ENCODE measurements around the gene ITGB4. TPM values are rescaled to one million over a fixed set of nuclear protein-coding genes. Genes with fewer than 3 reads are reported as not detected.
A peak's percentile ranks its signal among the peaks of the same experiment; 100 is the strongest.
"Not testable (repeated sequence)": the region's sequence is repeated elsewhere in the genome, so short reads cannot be mapped to it uniquely, and the experiment has no call there.

The ITGB4 gene
- total RNA-seq, 1 experiment from 2014 or later, result 4.8 TPM

DNA sequence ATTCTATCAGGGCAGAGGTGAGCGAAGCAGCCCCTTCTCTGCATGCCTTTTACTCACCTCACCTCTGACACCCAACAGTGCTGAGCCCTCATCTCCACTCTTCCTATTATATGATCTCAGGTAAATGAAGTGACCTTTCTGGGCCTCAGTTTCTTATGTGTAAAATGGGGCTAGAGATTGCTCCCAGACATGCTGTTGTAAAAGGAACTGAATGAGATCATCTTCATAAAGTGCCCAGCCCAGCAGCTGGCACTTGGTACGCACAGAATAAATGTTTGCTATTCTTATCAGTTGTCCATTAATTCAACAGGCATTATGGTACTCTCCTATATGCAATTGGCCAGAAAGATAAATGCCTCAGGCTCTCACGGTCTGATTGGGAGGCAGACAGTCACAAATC, 48.3 kb downstream of the ITGB4 start:
- DNase-seq (ENCODE audit: low read depth), result no peak

DNA sequence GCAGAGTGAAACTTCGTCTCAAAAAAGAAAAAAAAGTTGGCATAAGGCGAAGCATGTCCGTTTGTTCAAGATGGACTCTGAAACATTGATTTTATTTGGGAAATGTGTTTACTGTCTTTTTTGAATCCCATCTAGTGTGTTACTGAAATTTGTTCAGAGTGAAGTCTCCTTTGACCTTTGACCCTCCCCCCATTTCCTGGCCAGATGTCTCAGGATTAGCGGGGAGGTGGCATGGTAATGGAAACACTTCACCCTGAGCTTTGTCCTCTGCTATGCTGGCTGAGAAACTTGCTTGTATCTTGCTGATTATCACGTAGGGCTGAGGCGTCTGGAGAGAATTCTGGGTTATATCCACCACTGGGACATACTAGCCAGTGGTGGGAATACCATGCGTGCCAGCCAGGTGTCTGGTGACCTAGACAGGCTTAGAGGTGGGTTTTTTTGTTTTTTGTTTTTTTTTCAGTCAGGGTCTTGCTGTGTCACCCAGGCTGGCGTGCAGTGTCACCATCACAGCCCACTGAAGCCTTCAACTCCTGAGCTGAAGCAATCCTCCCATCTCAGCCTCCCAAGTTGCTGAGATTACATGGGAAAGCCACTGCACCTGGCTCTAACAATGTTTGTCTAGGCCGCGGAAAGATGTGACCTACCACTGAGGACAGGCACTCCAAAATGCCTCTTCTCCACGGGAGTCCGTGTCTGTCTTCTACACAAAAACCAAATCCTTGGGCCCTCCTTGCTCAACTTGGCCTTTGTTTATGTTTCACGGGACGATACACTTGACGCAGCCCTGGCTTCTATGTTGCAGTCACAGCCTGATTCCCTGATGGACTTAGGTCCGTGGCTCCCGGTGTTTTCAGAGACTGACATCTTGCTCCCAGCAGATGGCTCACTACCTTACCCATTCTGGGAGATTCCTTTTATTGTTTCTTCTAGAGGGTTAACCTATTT, 50.3 kb downstream of the ITGB4 start:
- no peak for DNase-seq (ENCODE audit: low read depth)

DNA sequence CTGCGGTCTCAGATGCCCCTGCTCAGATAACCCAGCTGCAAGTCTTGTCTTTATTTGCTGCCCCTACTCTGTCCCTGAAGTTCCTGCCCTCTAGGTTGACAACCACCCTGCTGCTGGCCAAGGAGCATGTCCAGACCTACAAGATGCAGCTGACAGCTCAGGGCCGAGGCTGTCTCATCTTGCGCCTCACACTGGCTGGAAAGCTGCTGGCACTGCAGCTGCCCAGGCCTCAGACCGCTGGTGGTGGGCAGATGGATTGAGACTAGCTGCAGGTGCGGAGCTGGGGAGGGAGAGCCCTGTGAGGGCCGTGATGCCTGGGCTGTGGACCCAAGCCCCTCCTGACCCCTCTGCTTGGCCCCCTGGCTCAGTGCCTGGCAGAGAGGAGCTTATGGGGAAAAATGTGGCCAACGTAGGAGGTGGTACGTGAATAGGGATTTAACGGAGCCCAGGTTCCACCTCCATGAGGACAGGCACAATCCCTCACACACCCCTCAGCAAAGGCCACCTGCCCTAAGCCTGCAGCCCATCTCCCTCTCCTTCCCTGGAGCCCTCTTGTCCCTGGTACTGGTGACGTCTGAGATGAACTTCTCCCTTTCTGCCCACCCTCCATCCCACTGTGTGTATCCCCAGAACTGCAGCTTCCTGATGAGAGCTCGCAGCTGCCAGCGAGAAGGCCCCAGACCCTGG, 52.0 kb downstream of the ITGB4 start:
- DNase-seq (ENCODE audit: low read depth), result no peak

DNA sequence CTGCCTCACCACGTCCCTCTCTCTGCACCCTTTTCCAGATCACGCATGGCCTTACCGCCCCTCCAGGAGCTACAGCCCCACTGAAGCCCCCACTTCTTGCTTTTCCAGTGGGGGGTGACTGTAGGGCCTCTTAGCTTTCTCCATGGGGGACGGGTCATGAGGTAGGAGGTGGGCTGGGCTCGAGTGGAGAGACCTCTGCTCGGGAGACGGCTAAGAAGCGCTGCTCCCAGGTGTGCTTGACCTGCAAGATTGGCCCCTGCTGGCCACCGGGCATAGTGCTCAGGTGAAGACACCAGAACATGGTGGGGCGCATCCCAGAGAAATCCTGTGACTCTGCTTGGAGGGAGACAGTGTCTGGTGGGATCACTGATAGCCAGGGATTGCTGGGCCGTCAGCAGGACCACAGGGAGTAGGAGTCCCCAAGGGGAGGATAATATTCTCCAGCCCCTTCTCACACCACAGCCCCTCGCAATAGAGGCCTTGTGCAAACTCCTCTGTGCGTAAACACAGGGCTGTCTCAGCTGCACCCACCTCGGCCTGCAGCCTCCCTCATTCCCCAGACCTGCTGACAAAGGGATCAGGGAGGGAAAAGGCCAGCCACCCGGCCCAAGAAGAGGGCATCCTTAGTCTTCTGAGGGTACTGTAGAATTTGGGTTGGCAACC, 52.7 kb downstream of the ITGB4 start:
- no peak for DNase-seq (ENCODE audit: low read depth)

DNA sequence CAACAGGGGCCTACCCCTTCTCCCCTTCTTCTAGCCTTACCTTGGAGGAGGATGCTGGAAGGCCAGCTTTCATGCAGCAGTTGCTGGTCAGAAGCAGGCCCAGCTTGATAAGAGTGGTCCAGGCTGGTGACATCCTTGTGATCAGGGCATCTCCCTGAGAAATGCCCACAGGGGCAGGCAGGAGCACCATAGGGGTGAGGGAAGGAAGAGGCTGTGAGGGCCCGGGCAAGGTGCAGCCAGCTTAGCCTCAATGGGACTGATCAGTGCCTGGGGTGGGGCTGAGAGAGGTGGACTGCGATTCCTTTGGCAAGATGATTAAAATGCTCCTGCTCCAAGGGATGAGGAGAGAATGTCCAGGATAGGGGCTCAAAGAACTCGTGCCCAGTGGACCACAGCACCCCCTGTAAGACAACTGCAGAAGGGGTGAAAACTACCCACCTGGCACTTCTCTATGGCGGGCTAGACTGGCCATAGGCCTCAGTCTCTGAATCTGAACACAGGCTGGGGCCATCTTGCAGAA, 53.3 kb downstream of the ITGB4 start:
- DNase-seq (ENCODE audit: low read depth), result no peak

DNA sequence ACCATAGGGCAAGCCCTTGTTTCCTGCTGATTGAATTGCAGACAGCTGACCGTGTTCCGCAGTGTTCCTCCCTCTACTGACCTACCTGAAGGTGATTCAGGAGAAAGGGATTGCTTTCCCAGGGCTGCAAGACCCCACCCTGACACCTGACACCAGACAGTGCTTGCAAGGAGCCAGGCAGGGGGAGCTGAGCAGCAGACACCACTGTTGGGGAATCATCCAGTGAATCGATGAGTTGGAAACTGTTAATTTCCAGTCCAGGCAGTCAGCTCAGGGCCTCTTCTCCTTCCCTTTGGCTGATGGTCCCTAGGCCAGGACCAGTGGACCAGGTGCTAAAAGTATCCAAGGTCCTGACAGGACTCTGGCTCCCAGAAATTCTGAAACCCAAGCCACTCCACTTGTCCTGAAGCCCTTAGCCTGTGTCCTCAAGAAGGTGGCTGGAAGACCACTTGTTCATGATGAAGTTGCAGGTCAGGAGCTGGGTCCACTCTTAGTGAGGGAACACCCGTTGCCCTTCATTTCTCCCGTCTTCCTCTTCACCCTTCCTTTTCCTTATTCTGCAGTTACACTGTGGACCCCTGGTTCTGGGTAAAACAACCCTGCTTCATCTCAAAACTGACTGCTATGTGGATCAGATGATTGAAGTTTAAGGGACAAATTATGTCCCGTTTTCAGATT, 53.9 kb downstream of the ITGB4 start:
- DNase-seq (ENCODE audit: low read depth), result peak; percentile 57

DNA sequence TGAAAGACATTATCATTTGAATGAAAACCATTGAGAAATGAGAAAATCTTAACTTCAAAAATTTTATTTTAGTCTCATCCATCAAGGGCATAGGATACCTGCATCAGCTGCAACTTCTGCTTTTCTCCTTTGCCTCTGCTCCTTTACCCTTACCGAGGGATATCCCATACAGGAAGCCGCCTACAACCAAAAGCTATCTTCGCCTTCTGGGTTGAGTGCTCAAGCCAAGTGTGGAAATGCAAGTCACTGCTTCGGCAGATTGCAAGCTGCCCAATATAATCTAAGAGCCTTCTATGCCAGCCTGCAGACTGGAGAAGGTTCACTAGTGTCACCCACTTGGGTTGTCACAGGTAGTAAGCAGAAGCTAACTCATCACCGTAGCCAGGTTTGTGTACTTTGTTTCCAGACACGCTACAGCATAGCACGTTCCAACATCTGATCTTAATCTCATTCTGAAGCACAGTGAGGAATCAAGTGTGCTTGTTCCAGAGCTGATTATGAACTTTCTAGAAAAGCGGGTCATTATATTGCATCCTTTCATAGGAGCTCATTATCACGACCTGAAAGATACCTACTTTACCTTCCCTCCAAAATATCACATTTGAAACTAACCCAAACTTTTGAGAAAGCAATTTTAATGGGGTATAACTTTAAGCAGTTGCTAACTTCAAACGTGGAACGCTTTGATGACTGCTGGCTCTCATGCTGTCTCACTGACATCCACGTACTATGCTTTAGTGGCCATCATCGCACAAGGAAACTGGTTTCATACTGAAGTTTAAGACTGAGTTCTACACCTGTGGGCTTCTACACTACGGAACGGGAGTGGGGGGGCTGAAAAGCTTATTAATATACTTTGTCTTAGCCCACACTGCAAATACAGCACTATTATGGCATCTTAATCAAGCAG, 55.4 kb downstream of the ITGB4 start:
- DNase-seq (ENCODE audit: low read depth), result peak; percentile 67

DNA sequence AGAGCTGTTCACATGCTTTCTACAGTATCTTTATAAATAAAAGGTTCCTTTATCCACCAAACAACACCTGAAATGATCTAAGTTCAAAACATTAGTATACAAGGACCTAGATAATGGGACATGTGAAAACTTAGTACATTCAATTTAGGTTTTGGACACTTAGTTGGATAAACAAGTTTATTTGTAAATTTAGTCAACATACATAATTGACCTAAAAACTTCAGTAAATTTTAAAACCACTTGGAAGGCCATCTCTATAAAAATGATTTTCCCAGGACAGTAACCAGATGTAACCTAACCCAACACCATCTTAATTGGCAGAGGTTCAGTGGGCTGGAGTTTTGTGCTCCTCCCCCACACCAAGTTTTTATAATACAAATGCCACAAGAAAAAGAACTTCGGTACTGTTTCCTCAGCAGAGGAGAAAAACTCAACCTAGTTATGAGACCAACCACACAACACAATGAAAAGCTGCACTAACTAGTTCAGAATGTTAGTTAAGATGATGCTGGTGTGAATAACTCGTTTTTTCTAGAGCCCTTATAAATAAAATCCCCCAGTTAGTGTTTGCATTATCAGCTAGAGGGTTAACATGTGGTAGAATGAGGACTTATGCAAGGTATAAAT, 56.1 kb downstream of the ITGB4 start:
- DNase-seq (ENCODE audit: low read depth), result peak; percentile 16

DNA sequence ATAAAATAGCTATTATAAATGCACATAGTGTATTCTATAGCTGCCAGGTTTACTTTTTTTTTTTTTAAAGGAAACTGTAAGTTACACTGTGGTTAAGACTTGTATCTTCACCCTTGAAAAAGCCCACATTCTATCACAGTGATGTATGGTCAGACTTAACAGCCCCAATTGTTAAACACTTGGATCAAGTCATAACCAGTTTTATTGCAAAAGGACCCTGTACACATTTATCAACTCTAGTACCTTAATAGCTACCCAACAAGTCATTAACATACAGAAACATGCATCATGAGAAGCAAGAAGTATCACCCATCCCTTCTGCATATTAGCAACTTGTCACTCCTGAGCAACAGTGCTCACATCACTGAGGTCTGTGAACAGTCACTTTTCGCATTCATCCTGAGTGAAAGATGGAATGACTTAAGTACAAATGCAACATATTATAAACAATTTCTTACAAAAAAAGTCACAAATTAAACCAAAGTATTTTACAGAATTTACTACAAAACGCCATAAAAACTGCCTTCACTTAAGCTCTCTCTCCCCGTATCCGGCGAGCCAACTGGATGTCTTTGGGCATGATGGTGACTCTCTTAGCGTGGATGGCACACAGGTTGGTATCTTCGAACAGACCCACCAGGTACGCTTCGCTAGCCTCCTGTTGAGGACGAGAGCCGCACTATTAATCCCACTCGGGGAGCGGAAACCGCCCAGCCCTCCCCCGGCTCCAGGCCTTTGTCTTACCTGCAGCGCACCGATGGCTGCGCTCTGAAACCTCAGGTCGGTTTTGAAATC, 57.0 kb downstream of the ITGB4 start:
- DNase-seq (ENCODE audit: low read depth), result not testable (repeated sequence)

DNA sequence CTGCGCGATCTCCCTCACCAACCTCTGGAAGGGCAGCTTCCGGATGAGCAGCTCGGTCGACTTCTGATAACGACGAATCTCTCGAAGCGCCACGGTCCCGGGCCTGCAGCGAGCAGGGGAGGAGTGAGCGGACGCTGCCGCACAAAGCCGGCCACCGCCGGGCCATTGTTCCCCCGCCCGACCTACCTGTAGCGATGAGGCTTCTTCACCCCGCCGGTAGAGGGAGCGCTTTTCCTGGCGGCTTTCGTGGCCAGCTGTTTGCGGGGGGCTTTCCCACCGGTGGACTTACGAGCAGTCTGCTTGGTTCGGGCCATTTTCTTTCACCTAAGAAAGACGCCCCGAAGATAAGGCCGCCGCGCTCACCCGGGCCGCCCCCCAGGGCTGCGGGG, 57.6 kb downstream of the ITGB4 start:
- DNase-seq (ENCODE audit: low read depth), result no peak

DNA sequence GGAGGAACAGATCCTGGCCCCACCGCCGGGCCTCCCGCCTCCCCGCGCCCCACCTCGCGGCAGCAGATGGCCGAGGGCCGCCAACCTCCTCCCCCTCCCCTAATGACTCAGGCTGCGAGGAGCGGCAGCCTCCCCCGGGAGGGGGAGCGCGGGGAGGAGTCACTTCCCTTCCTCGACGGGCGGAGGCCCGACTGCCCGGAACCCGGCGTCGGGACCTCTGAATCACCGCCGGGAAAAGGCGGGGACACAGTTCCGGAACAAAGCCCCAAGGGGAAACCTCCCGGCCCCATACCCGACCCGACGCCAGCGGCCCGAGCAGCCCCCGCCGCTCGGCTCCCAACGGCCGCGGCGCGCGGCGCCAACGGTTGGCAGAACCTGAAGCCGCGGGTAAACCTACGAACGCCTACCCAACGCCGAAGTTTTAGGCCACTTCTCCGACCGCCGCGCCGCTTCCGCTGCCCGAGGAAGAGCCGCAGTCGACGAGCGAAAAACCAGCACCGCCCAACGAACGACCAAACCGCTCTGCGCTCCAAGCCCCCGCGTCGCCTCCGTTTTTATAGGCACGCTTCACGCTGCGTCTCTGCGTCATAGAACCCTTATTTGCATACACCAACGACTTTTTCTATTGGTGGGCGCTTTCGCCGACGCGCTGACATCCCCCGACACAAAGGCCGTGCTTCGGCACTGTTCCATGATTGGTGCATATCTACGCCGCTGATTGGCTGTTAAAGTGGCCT, 58.2 kb downstream of the ITGB4 start:
- peak; percentile 100 for DNase-seq (ENCODE audit: low read depth)

DNA sequence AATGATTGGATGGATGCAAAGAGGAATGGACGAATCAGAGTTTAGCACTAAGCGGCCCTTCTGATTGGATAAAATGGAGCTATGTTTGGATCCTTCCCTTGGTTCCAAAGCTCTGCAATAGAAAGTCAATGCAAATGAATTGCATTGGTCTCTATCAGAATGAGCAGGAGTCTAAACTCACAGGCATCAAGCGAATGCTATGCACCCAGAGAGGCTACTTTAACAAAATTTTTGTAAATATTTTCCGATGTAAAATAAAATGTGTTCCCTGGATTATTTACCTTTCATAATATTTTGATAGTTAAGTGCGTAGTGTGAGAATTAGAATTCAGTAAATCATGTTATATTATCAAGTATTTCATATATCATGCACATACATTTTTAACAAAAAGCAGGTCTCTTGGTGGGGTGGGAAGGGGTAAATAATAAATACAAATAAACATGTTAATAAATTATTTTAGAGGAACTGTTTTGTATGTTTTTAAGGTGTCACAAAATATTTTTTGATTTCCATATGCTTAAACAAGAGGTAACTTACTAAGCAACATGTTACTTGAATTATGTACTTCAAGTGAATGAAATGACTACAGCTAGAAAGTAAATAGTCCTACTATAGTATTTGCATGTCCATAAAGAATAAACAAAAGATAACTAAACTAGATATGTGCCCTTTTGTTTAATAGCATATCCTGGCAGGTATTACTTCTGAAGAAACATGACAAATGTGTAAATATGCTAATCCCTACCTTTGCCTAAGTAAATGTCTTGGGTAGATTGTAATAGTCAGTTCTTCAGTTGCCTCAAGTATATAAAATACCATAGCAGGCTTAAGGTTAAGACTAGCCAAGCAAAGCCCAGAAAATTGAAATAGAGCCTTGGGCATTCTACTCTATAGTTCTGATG, 59.0 kb downstream of the ITGB4 start:
- no peak for DNase-seq (ENCODE audit: low read depth)

DNA sequence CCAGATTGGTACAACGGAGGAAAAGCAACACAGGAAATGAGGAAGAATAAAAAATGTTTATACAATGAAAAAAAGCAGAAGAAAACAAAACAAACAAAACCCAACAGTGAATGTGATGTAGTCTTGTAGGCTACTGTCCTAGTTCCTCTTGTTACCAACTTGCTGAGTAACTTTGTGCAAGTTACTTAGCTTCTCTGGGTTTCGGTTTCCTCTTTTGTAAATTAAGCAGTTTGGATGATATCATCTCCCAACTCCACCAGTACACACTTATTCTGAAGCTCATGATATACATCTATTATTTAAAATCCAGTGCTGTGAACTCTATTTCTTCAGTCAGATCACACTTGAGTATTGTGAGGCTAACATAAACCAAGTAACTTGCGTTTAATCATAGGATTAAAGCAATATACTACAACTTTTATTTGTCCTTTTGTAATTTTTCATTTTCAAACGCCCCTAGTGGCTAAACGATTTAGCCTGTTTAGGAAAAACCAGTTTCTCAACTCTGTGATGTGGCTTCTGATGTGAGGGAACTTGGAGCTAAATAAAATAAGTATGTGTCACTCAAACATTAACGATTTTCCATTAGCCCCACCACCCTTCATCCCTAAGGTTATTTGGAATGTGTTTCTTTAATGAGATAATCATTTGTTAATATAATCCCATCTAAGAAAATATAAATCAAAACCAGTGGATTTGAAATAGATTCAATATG, 62.0 kb downstream of the ITGB4 start:
- DNase-seq (ENCODE audit: low read depth), result peak; percentile 64

DNA sequence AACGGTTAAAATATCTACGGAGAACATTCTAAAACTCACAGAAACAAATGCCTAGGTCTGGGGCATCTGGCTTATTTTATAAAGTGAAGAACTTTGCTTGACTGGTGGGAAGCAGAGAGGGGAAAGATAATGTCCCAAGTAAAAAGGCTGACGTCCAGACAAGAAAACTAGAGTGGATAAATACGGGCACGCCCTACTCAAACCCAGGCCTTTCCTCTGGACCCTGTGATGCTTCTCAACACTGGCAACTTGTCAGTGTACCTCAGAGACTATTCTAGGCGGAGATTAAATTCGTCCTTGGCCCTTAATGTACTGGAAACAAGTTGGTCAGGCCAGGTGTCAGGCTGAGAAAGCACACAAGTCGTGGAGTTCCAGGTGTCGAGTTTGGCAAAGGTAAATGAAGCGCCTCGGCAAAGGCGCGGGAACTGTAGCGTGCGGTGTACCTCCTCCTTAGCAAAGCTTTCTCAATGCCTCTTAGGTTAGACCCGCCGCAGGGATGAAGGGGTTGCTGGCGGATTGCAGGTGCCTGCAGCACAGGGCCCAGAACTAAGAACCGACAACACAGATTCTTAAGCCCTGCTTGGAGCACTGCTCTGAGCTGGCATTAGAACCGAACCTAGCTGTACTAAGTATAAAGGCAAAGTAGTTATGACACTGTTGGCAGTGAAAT, 62.7 kb downstream of the ITGB4 start:
- no peak for DNase-seq (ENCODE audit: low read depth)

DNA sequence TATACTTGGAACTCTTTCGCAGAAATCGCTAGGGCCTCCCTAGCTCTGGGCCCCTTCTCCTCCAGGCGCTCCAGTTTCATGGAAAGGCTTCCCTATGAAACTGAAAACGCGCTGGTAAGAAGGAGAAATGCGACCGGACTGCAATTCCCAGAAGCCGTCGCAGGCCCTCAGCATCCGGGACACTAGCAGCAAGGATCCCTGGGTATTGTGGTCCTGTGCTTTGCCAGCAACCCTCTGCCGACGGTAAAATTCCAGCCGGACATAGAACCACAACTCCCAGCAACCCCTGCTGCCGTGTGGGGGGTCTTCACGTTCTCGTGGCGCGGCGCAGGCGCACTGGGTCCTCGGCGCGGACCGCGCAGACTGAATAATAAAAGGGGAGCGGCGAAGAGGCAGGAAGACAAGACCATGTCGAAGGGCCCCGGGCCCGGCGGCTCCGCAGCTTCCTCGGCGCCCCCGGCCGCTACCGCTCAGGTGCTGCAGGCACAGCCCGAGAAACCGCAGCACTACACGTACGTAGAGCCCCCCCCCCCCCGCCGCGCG, 63.3 kb downstream of the ITGB4 start, which contains the start of gene UNK:
TSS of gene UNK (plus strand) at position 334 of the 543 bp plus-strand sequence. CDS start at position 409, 75 bp downstream.
- DNase-seq (ENCODE audit: low read depth), result peak; percentile 98

Measured in M059J (cell line).